HCT116 (cell line): ENCODE results near the gene MEPCE. TPM values are rescaled to one million over a fixed set of nuclear protein-coding genes. Genes with fewer than 3 reads are reported as not detected.

Source experiments
- ATAC-seq: fragments of 200-7000 bp; cut with Tn5 transposase; 2 replicates; pipeline ENCODE4 v1.9.1; 2020; ENCODE audit warnings: mild to moderate bottlenecking, moderate library complexity
- BruUV-seq: library from RNA; stranded (reverse); fragments of 400-500 nt; replicated peaks from 2 replicates; lab custom pipeline; 2021; lab: Mats Ljungman, UMichigan
- CTCF ChIA-PET: fragments of 300-600 bp; sonication (Branson Sonifier 250); formaldehyde crosslinking; loops from one replicate; lab custom pipeline; 2021; ENCODE audit warnings: antibody characterized with exemption; lab: Charles Lee
- POLR2A ChIA-PET: fragments of 300-600, 350-600 bp; sonication (Branson Sonifier 250); formaldehyde crosslinking; loops from one replicate; lab custom pipeline; 2021; ENCODE audit warnings: antibody characterized with exemption; lab: Charles Lee
- RAD21 ChIA-PET, 2 experiments: fragments of 300-600 bp; sonication (Branson Sonifier 250); formaldehyde crosslinking; loops; one replicate each; lab custom pipeline; 2023; ENCODE audit warnings: low total read pairs in 2 of 2; ENCODE audit not compliant: uncharacterized antibody in 2 of 2, unreplicated experiment in 2 of 2, low non-redundant PET in 1 of 2; lab: Charles Lee
- DNase-seq: peaks from one replicate; pipeline ENCODE4 v3.0.0-alpha.2; 2010; ENCODE audit warnings: low read depth, low spot score
- H2AFZ ChIP-seq: fragments of 200-600 bp; shearing (Covaris generic), sonication (generic); 2 replicates; pipeline ENCODE4 v1.6.1; 2017; ENCODE audit warnings: low read depth, mixed run types, mixed read lengths, antibody characterized with exemption, low read length; ENCODE audit not compliant: poor library complexity, severe bottlenecking
- H3K27ac ChIP-seq: 2 replicates; pipeline ENCODE4 v1.5.1; 2012; ENCODE audit warnings: low read depth, low read length
- H3K27me3 ChIP-seq: fragments of 200-600 bp; sonication (generic); 2 replicates; pipeline ENCODE4 v1.6.1; 2016; ENCODE audit warnings: mixed run types, low read length, mixed read lengths; ENCODE audit not compliant: insufficient read depth
- H3K36me3 ChIP-seq, 2 experiments: fragments of 200-500 bp in 1 of 2; fragments of 200-600 bp in 1 of 2; sonication (Bioruptor generic) in 1 of 2; sonication (generic) in 1 of 2; 2 replicates each; pipeline versions ENCODE4 v1.5.1 to v1.6.1; 2014 to 2016; ENCODE audit warnings: low read length in 2 of 2, inconsistent platforms in 1 of 2, mixed read lengths in 1 of 2, mixed run types in 1 of 2; ENCODE audit not compliant: insufficient read depth in 2 of 2, control insufficient read depth in 1 of 2
- H3K4me1 ChIP-seq, 2 experiments: fragments of 200-600 bp in 1 of 2; sonication (generic) in 1 of 2; 2 replicates each; pipeline versions ENCODE4 v1.5.1 to v1.6.1; 2012 to 2017; ENCODE audit warnings: low read length in 2 of 2, inconsistent platforms in 1 of 2, mild to moderate bottlenecking in 1 of 2, mixed read lengths in 1 of 2, mixed run types in 1 of 2, moderate library complexity in 1 of 2; ENCODE audit not compliant: insufficient read depth in 2 of 2, control insufficient read depth in 1 of 2
- H3K4me2 ChIP-seq: fragments of 200-600 bp; sonication (generic); 2 replicates; pipeline ENCODE4 v1.6.1; 2017; ENCODE audit warnings: mixed run types, low read length, mixed read lengths
- H3K4me3 ChIP-seq, 2 experiments: fragments of 200-600 bp in 1 of 2; sonication (generic) in 1 of 2; replicated peaks in 1 of 2; 2 replicates each; pipeline ENCODE4 v1.5.1; 2011 to 2016; ENCODE audit warnings: low read length in 2 of 2, control low read depth in 1 of 2, low read depth in 1 of 2, mild to moderate bottlenecking in 1 of 2, mixed read lengths in 1 of 2, mixed run types in 1 of 2
- H3K79me2 ChIP-seq: fragments of 200-600 bp; sonication (generic); 2 replicates; pipeline ENCODE4 v1.6.1; 2017; ENCODE audit warnings: mild to moderate bottlenecking, mixed run types, low read length, moderate library complexity, mixed read lengths; ENCODE audit not compliant: insufficient read depth
- H3K9ac ChIP-seq: fragments of 200-600 bp; sonication (generic); 2 replicates; pipeline ENCODE4 v1.6.1; 2016; ENCODE audit warnings: low read length, mixed read lengths
- H3K9me2 ChIP-seq: fragments of 200-600 bp; sonication (generic), shearing (Covaris generic); 2 replicates; pipeline ENCODE4 v1.6.1; 2017; ENCODE audit warnings: mixed run types, mild to moderate bottlenecking, moderate library complexity; ENCODE audit not compliant: insufficient read depth
- H3K9me3 ChIP-seq, 2 experiments: fragments of 200-500 bp in 1 of 2; fragments of 200-600 bp in 1 of 2; sonication (Bioruptor generic) in 1 of 2; sonication (generic) in 1 of 2; 2 replicates each; pipeline ENCODE4 v1.6.1; 2014 to 2017; ENCODE audit warnings: low read length in 2 of 2, mixed read lengths in 2 of 2, inconsistent platforms in 1 of 2, low read depth in 1 of 2, mild to moderate bottlenecking in 1 of 2, mixed run types in 1 of 2, moderate library complexity in 1 of 2; ENCODE audit not compliant: control insufficient read depth in 1 of 2, insufficient read depth in 1 of 2
- H4K20me1 ChIP-seq: fragments of 200-600 bp; sonication (generic), shearing (Covaris generic); 2 replicates; pipeline ENCODE4 v1.6.1; 2017; ENCODE audit warnings: mixed run types, mild to moderate bottlenecking, moderate library complexity; ENCODE audit not compliant: insufficient read depth
- CBX3 ChIP-seq: IDR thresholded peaks from 2 replicates; pipeline ENCODE4 v1.6.1; 2012; ENCODE audit warnings: low read depth
- CEBPB ChIP-seq: IDR thresholded peaks from 2 replicates; pipeline ENCODE4 v1.6.1; 2012; ENCODE audit warnings: low read depth
- ELF1 ChIP-seq: IDR thresholded peaks from 2 replicates; pipeline ENCODE4 v1.6.1; 2012; ENCODE audit warnings: low read depth, borderline replicate concordance
- EZH2phosphoT487 ChIP-seq: fragments of 200-600 bp; IDR thresholded peaks from 2 replicates; pipeline ENCODE4 v1.6.1; 2018; ENCODE audit warnings: antibody characterized with exemption, borderline replicate concordance
- FOSL1 ChIP-seq: IDR thresholded peaks from 2 replicates; pipeline ENCODE4 v1.6.1; 2012; ENCODE audit warnings: low read depth
- JUND ChIP-seq: IDR thresholded peaks from 2 replicates; pipeline ENCODE4 v1.6.1; 2012
- MAX ChIP-seq: IDR thresholded peaks from 2 replicates; pipeline ENCODE4 v1.6.1; 2012
- RAD21 ChIP-seq: IDR thresholded peaks from 2 replicates; pipeline ENCODE4 v1.6.1; 2012; ENCODE audit warnings: low read depth, mild to moderate bottlenecking
- SIN3A ChIP-seq: IDR thresholded peaks from 2 replicates; pipeline ENCODE4 v1.6.1; 2012; ENCODE audit warnings: low read depth
- SP1 ChIP-seq: IDR thresholded peaks from 2 replicates; pipeline ENCODE4 v1.6.1; 2012; ENCODE audit warnings: low read depth
- SRF ChIP-seq: IDR thresholded peaks from 2 replicates; pipeline ENCODE4 v1.6.1; 2012; ENCODE audit warnings: low read depth
- TCF7L2 ChIP-seq: IDR thresholded peaks from 2 replicates; pipeline ENCODE4 v1.7.0; 2011; ENCODE audit warnings: borderline replicate concordance, inconsistent platforms; ENCODE audit not compliant: insufficient read depth, insufficient read length; ENCODE audit errors: extremely low read depth
- ZBTB33 ChIP-seq: IDR thresholded peaks from 2 replicates; pipeline ENCODE4 v1.6.1; 2011; ENCODE audit warnings: mild to moderate bottlenecking, low read length, moderate library complexity; ENCODE audit not compliant: insufficient replicate concordance; ENCODE audit errors: extremely low read depth
- ZFX ChIP-seq: fragments of 450-650 bp; IDR thresholded peaks from 2 replicates; pipeline ENCODE4 v1.6.1; 2017
- ZNF274 ChIP-seq: fragments of 200-500 bp; sonication (Bioruptor generic); IDR thresholded peaks from 2 replicates; pipeline ENCODE4 v1.6.1; 2014; ENCODE audit warnings: mild to moderate bottlenecking, low read depth, low read length, inconsistent platforms
- intact Hi-C: fragments of 100-400 bp; cut with micrococcal nuclease; formaldehyde crosslinking; loops from 2 replicates; pipeline ENCODE4 v1.10.0; 2022
- total RNA-seq: library from RNA; stranded (reverse); gene quantifications from one replicate; pipeline ENCODE4 v1.2.1, GENCODE V29; 2021; ENCODE audit not compliant: unreplicated experiment
- TF ChIP-seq, protein P1 (sequence below): IDR thresholded peaks from 2 replicates; pipeline ENCODE4 v1.6.1; 2012
- TF ChIP-seq, protein P2 (sequence below): IDR thresholded peaks from 2 replicates; pipeline ENCODE4 v1.6.1; 2012; ENCODE audit warnings: low read depth

MEPCE gene
- total RNA-seq, 1 experiment from 2014 or later, result 44.4 TPM

GRCh38 chr7:100456562-100456961 lies 26.9 kb downstream of the MEPCE start:
- ChIA-PET RAD21 (no interaction called here), POLR2A (no interaction called here), CTCF (no interaction called here)
- intact Hi-C loops, result no loop called here
- ATAC-seq, result no peak
- Histone ChIP-seq H3K4me3 (no peak overlapping the region), H3K27ac (no peak overlapping the region), H3K79me2 (no peaks in the 10 kb centered on the region), H3K4me1 (peaks cover 4 to 11% of the 10 kb centered on the region in 2 experiments; a peak in 3 of 4 replicates), H3K4me2 (no peak overlapping the region), H3K9me2 (no peaks in the 10 kb centered on the region), H3K9ac (no peak overlapping the region), H2AFZ (no peak overlapping the region), H4K20me1 (no peaks in the 10 kb centered on the region), H3K27me3 (no peaks in the 10 kb centered on the region), H3K9me3 (no peaks in the 10 kb centered on the region), H3K36me3 (no peaks in the 10 kb centered on the region)
- no TSS peak for BruUV-seq
- TF ChIP-seq RAD21 (no peak), CEBPB (no peak), CBX3 (no peak), TCF7L2 (no peak), ZFX (no peak), EZH2phosphoT487 (no peak), SIN3A (no peak), FOSL1 (no peak), ELF1 (no peak), ZBTB33 (no peak), ZNF274 (no peak), MAX (no peak), SP1 (no peak), JUND (no peak), SRF (no peak)
- TF ChIP-seq, protein P1, sequence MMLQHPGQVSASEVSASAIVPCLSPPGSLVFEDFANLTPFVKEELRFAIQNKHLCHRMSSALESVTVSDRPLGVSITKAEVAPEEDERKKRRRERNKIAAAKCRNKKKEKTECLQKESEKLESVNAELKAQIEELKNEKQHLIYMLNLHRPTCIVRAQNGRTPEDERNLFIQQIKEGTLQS, result no peak
- TF ChIP-seq, protein P2, sequence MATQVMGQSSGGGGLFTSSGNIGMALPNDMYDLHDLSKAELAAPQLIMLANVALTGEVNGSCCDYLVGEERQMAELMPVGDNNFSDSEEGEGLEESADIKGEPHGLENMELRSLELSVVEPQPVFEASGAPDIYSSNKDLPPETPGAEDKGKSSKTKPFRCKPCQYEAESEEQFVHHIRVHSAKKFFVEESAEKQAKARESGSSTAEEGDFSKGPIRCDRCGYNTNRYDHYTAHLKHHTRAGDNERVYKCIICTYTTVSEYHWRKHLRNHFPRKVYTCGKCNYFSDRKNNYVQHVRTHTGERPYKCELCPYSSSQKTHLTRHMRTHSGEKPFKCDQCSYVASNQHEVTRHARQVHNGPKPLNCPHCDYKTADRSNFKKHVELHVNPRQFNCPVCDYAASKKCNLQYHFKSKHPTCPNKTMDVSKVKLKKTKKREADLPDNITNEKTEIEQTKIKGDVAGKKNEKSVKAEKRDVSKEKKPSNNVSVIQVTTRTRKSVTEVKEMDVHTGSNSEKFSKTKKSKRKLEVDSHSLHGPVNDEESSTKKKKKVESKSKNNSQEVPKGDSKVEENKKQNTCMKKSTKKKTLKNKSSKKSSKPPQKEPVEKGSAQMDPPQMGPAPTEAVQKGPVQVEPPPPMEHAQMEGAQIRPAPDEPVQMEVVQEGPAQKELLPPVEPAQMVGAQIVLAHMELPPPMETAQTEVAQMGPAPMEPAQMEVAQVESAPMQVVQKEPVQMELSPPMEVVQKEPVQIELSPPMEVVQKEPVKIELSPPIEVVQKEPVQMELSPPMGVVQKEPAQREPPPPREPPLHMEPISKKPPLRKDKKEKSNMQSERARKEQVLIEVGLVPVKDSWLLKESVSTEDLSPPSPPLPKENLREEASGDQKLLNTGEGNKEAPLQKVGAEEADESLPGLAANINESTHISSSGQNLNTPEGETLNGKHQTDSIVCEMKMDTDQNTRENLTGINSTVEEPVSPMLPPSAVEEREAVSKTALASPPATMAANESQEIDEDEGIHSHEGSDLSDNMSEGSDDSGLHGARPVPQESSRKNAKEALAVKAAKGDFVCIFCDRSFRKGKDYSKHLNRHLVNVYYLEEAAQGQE, result no peak
- DNase-seq, result no peak
